Heart right ventricle (tissue), 16 donors: ENCODE measurements around the gene ADAMTS12. TPM values are rescaled to one million over a fixed set of nuclear protein-coding genes. Genes with fewer than 3 reads are reported as not detected.

Source experiments
- ATAC-seq, 8 donors: fragments of 200-7000 bp; cut with Tn5 transposase; one replicate each; pipeline ENCODE4 v1.9.1; 2020; ENCODE audit warnings: mild to moderate bottlenecking in 8 of 8, moderate library complexity in 8 of 8, moderate number of reproducible peaks in 1 of 8
- DNase-seq, 2 donors: peaks; one replicate each; pipeline ENCODE4 v3.0.0-alpha.2; 2020
- H3K27ac ChIP-seq, 10 donors: fragments of 200-600 bp; sonication (generic) in 2 of 10; one replicate each; pipeline versions ENCODE4 v1.5.0 to v1.8.0; 2020 to 2022; ENCODE audit warnings: mild to moderate bottlenecking in 3 of 10
- H3K27me3 ChIP-seq, 7 donors: fragments of 200-600 bp; one replicate each; pipeline ENCODE4 v1.8.0; 2021 to 2022; ENCODE audit warnings: mild to moderate bottlenecking in 2 of 7
- H3K36me3 ChIP-seq, 9 donors: fragments of 200-600 bp; sonication (generic) in 1 of 9; one replicate each; pipeline versions ENCODE4 v1.5.0 to v1.8.0; 2020 to 2022; ENCODE audit warnings: mild to moderate bottlenecking in 2 of 9
- H3K4me1 ChIP-seq, 9 donors: fragments of 200-600 bp; sonication (generic) in 1 of 9; one replicate each; pipeline versions ENCODE4 v1.5.0 to v1.8.0; 2020 to 2022; ENCODE audit warnings: mild to moderate bottlenecking in 4 of 9
- H3K4me3 ChIP-seq, 10 donors: fragments of 200-600 bp; sonication (generic) in 2 of 10; one replicate each; pipeline versions ENCODE4 v1.5.0 to v1.8.0; 2020 to 2022; ENCODE audit warnings: mild to moderate bottlenecking in 7 of 10, moderate library complexity in 2 of 10
- H3K9me3 ChIP-seq, 11 donors: fragments of 200-600 bp in 10 of 11; sonication (generic) in 2 of 11; one replicate each; pipeline versions ENCODE4 v1.5.0 to v1.8.0; 2013 to 2022; ENCODE audit warnings: mild to moderate bottlenecking in 2 of 11, control low read depth in 1 of 11, moderate library complexity in 1 of 11
- CTCF ChIP-seq, 9 donors: fragments of 200-600 bp; sonication (generic) in 2 of 9; IDR thresholded peaks; one replicate each; pipeline versions ENCODE4 v1.5.0 to v1.8.0; 2021 to 2022; ENCODE audit warnings: antibody characterized with exemption in 9 of 9, mild to moderate bottlenecking in 5 of 9, moderate library complexity in 1 of 9
- WGBS, 2 donors: extraction: QIAGEN DNeasy Blood & Tissue Kit; methylation state at CpG; one replicate each; pipeline ENCODE4 v1.1.7; 2013; ENCODE audit warnings: inconsistent platforms in 1 of 2; 5-methylcytosine and 5-hydroxymethylcytosine counted together
- intact Hi-C, 10 donors: fragments of 100-400 bp; cut with DNase I; formaldehyde crosslinking; loops; one replicate each; pipeline versions ENCODE4 v1.11.1 to v1.14.2; 2022
- polyA plus RNA-seq, 2 donors: library from polyadenylated mRNA; stranded (reverse); fragments of 200-250 nt; gene quantifications; one replicate each; pipeline ENCODE4 v1.2.3, GENCODE V29; 2013
- total RNA-seq, 10 donors: library from RNA; stranded (reverse); fragmentation: NEBNext Ultra II Directional in 3 of 10; extraction: Animal tissue kit (Norgen Biotek cat#: 25700) in 3 of 10; gene quantifications; one replicate each; pipeline versions ENCODE4 v1.2.1 to v1.2.4, GENCODE V29; 2021 to 2023
- donor health status: Arrhythmogenic right ventricular cardiomyopathy.
- donor health status: ischemic (EF 13 %, LVEDD 7.1; RV severe dilation, severe dysfunction).
- donor health status: healthy with polysubstance abuse.
- donor health status: DM: no; HTN: yes; CAD: no.
- donor health status: DM: no; HTN: no; CAD: no.
- donor health status: ischemic (EF 25% LVEDD 6.9; RV normal size, moderate dysfunction).
- donor health status: ischemic (EF 25% LVEDD 5.7; RV mildly dilated, moderate dysfunction).
- donor health status: healthy.
- donor health status: DM: yes; HTN: yes; CAD: no.
- donor health status: Ischemic cardiomyopathy.
- donor health status: ischemic (EF 35%, LVEDD 5.7; RV mildly dilated, moderate dysfunction).
- donor health status: nonischemic (EF 11% LVEDD 7.7; RV severe dilation, severe dysfunction).
- donor health status: DM: yes; HTN: yes; CAD: no.
- donor health status: PGD.
- donor health status: ischemic (EF 29% LVEDD 5.4; RV normal size, mild dysfunction).
- donor health status: nonischemic (EF 23%, LVEDD 6.1; RV moderate dilation, normal function).

ADAMTS12 gene
- total and polyA plus RNA-seq, 12 donors: 0.37 to 3.7 (median 1.3) TPM

GRCh38 chr5:33509036-33509435 lies 382.8 kb downstream of the ADAMTS12 start:
- no peak for DNase-seq
- H3K4me3 ChIP-seq: no peak overlapping the region
- ATAC-seq: no peak
- WGBS, 2 donors: 80 to 82% methylated on average over 3 of the region's 3 CpGs
- H3K36me3 ChIP-seq: no peaks in the 10 kb centered on the region
- no peak overlapping the region for H3K27ac ChIP-seq
- intact Hi-C loops: no loop called here
- H3K27me3 ChIP-seq: no peaks in the 10 kb centered on the region
- no peaks in the 10 kb centered on the region for H3K4me1 ChIP-seq
- no peak for TF ChIP-seq CTCF (IDR thresholded peaks at IDR 0.05)
- H3K9me3 ChIP-seq: no peaks in the 10 kb centered on the region

DNA sequence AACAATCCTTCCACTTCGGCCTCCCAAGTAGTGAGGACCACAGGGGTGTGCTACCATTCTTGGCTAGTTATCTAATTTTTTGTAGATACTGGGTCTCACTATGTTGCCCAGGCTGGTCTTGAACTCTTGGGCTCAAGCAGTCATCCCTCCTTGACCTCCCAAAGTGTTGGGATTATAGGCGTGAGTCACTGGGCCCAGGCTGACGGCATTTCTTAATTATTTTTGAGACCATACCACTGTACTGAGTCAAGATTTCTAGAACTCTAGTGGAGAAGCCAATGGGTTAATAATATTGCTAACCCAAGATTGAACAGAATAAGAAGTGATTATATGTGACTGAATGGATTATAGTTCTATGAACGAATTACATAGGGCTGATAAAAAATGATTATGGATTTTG lies 384.4 kb downstream of the ADAMTS12 start:
- ATAC-seq (no peak), DNase-seq (no peak)
- Histone ChIP-seq H3K27me3 (no peaks in the 10 kb centered on the region), H3K4me1 (no peaks in the 10 kb centered on the region), H3K4me3 (no peak overlapping the region), H3K27ac (no peak overlapping the region), H3K9me3 (no peaks in the 10 kb centered on the region), H3K36me3 (no peaks in the 10 kb centered on the region)
- intact Hi-C loops: no loop called here
- TF ChIP-seq CTCF (IDR thresholded peaks at IDR 0.05): no peak
- WGBS, 2 donors: 95 to 96% methylated on average over 4 of the region's 4 CpGs

DNA sequence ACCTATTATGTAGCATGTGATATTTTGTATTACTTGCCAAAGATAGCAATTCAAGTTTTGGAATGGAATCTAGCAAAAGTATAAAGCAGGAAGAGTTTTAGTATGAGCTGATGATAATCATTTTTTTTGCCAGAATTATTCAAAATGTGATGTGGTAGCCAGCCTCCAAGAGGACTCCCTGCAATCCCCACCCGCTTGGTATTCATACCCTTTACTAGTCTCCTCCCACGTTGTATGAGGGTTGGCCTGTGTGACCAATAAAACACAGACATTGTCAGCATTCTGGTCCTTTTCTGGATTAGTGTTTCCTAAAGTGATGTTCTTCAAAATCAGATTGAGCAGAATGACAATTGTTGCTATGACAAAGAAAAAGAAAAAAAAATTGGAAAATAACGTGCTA lies 387.2 kb downstream of the ADAMTS12 start:
- H3K27ac ChIP-seq: no peak overlapping the region
- TF ChIP-seq CTCF (IDR thresholded peaks at IDR 0.05): no peak
- H3K27me3 ChIP-seq: no peaks in the 10 kb centered on the region
- ATAC-seq (no peak), DNase-seq (no peak)
- H3K36me3 ChIP-seq: no peaks in the 10 kb centered on the region
- 83 to 84% methylated on average over 3 of the region's 3 CpGs for WGBS, 2 donors
- no peaks in the 10 kb centered on the region for H3K4me1 ChIP-seq
- no peaks in the 10 kb centered on the region for H3K9me3 ChIP-seq
- intact Hi-C loops: no loop called here
- H3K4me3 ChIP-seq: no peak overlapping the region

- WGBS, 2 donors: 90 to 92% methylated on average over 27 of the region's 27 CpGs
- Histone ChIP-seq H3K9me3 (no peaks in the 10 kb centered on the region), H3K4me1 (no peaks in the 10 kb centered on the region), H3K4me3 (no peak overlapping the region), H3K27me3 (no peaks in the 10 kb centered on the region), H3K27ac (no peak overlapping the region), H3K36me3 (no peaks in the 10 kb centered on the region)
- intact Hi-C loops: no loop called here
- TF ChIP-seq CTCF (IDR thresholded peaks at IDR 0.05): no peak
- ATAC-seq (no peak), DNase-seq (no peak)
These were observed 389.9 kb downstream of the ADAMTS12 start for GRCh38 chr5:33501899-33502298.

GRCh38 chr5:33501260-33501659 lies 390.5 kb downstream of the ADAMTS12 start:
- DNase-seq (no peak), ATAC-seq (no peak)
- TF ChIP-seq CTCF (IDR thresholded peaks at IDR 0.05): no peak
- intact Hi-C loops: no loop called here
- Histone ChIP-seq H3K27me3 (no peaks in the 10 kb centered on the region), H3K4me3 (no peak overlapping the region), H3K4me1 (no peaks in the 10 kb centered on the region), H3K36me3 (no peaks in the 10 kb centered on the region), H3K27ac (no peak overlapping the region), H3K9me3 (no peaks in the 10 kb centered on the region)
- WGBS, 2 donors: 95 to 98% methylated on average over 4 of the region's 4 CpGs
